GM18507 (cell line): ENCODE results near the gene FPR2.

Source experiments
- DNase-seq: peaks from one replicate; pipeline ENCODE4 v3.0.0; 2011; ENCODE audit warnings: low read depth; ENCODE audit not compliant: insufficient read length; ENCODE audit errors: extremely low spot score
- FAIRE-seq: peaks from 2 replicates; lab custom pipeline; 2011; peaks lifted over from hg19 to GRCh38; lab: Jason Lieb, UNC

FPR2 gene

DNA sequence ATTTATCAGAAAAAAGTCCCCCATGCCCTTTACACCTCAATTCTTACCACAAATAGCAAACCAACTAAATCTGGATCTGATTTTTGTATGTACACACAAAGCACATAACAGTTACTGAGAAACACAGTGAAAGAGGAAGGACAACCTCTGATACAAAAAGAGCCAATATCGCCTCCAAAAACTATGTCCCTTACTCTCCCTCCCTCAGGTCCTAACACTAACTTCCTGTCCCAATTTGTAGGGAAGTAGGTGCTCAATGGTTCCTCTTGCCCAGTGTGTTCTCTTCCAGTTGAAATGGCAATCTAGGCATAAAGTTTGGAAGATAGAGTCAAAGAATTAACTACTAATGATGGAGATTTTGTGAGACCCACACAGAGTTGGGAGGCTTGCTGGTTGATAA lies 18.2 kb downstream of the FPR2 start:
- DNase-seq, result no peak
- peak; percentile 57 for FAIRE-seq

DNA sequence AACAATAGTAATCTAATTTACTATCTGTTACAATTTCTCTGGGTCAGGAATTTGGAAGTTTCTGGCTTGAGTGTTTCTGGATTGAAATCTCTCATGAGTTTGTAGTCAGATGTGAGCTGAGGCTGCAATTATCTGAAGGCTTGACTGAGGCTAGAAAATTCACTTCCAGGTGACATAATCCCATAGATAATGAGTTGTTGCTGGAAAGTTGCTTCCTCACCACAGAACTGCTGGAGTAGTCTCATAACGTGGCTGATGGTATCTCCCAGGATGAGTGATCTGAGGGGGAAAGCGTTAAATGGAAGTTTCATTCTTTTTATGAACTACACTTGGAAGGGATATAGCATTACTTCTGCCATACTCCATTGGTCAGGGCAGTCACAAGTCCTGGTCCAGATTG lies 18.7 kb downstream of the FPR2 start:
- DNase-seq (no peak), FAIRE-seq (no peak)

DNA sequence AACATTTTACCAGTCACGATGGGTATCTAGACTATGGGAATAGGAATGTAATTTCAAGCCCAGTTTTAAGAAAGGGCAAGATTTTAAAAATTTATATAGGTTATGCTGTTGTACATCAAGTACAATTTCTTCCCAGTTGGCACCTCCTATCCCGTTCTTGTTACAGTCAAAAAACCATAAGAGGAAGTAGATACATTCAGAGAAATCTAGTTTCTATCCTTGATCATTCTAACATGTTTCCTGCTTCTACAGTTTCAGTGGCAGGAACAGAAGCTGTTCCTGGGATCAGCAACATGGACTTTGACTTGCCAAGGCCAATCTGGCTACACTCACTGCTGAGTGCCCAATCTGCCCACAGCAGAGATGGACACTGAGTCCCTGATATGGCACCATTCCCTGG lies 19.3 kb downstream of the FPR2 start:
- no peak for FAIRE-seq

DNA sequence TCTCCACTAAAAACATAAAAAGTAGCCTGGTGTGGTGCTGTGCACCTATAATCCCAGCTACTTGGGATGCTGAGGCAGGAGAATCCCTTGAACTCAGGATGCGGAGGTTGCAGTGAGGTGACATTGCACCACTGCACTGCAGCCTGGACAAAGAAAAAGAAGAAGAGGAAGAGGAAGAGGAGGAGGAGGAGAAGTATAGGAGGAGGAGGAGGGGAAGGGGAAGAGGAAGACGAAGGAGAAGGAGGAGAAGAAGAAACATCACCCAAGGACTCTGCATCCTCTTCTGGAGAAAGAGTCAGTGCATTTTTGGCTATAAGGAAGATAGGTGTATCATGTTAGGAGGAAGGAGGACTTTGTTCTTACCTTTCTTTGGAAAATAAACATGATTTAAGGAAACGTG lies 21.0 kb downstream of the FPR2 start:
- no peak for FAIRE-seq
- DNase-seq, result no peak

More for the DNA sequence above, 19.3 kb downstream of the FPR2 start:
- no peak for DNase-seq

DNA sequence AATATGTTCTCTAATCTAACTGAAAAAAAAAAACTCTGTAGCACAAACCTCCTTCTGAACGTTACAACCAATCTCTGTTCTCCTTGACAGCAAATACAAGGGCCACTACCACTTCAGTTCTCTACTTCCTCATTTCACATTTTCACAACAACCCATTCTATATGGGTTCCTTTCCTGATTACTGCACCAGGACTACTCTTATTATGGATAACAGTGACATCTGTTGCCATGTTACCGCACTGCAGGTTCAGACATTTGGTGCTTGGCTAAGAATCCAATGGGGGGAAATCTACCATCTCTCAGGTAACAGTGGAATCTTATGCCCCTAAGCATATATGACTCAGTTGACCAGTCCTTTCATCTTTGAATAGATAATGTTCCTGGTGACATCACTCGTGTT lies 22.4 kb downstream of the FPR2 start:
- no peak for FAIRE-seq
- DNase-seq, result no peak

DNA sequence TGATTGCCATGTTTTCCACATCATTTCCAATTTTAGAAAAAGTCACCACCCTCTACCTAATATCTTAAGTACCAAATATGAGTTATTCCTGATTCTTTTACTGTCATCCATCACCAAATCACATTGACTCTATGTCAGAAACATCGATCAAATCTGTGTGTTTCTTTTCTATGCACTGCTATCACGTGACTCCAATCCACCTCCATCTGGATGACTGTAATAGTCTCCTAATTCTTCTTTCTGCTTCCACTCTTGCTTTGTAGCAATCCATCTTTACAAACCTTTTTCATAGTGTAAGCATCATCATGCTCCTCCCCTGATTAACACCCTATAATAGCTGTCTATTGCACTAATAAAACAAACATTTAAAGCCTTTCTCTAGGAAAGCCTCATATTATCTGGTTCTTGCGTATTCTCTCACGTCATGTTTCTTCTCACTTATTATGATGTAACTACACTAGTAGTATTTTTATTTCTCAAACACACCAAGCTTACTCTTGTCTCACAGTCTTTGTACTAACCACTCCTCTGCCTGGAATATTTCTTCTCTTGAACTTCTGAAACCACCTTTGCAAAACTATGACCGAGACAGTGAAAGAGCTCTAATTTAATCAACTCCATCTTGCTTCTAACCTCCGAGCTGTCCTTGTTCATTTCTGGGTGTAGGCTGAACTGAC lies 23.3 kb downstream of the FPR2 start:
- FAIRE-seq (no peak), DNase-seq (no peak)

DNA sequence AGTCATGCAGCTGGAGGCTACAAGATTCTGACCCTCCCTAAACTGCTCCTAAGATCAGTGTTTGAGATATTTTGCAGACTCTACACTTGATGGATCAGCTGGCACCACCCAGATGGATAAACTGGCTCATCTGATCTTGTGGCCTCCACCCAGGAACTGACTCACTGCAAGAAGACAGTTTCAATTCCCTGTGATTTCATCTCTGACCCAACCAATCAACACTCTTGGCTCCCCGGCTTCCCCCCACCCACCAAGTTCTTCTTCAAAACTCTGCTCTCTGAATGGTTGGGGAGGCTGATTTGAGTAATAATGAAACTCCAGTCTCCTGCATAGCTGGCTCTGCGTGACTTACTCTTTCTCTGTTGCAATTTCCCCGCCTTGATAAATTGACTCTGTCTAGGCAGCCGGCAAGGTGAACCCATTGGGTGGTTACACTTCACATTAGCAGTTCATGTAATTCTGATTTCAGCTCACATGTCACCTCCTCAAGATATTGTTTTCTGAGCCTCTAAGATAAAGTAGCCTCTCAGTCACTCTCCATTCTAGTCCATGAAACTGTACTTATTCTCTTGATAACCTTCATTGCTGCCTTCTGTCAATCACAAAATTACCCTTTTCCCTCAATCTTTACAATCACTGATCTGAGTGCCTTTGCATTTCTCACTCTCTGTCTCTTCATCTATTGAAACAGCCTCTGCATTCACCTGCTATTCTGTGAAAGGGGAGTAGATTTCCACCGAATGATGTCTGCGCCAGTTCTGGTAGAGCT lies 24.1 kb downstream of the FPR2 start:
- no peak for FAIRE-seq
- DNase-seq, result no peak

DNA sequence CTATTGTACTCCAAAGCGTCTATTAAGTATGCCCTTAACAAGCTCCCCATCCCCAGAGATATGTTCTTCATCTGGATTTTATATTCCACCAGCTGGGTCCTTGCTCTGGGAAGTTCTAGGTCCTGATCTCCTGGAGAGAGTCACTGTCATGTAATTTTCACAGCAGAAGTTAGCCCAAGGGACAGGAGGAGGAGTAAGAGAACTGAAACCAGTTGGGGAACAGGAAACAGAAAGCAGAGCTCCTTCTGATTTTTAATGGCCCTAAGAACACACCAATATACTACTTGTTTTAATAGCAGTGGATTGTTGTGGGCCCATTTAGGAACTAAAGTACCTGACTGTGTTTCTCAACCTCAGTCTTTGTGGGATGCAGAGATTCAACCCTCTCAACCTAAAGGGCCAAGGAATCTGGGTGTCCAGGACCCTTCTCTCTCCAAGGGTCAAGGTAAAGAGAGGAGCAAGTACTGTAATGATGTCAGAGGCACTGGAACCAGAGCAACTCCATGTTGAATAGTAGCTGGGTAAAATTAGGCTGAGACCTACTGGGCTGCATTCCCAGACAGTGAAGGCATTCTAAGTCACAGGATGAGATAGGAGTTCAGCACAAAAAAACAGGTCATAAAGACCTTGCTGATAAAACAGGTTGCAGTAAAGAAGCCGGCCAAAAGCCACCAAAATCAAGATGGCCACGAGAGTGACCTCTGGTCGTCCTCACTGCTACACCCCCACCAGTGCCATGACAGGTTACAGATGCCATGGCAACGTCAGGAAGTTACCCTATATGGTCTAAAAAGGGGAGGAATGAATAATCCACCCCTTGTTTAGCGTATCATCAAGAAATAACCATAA lies 25.9 kb downstream of the FPR2 start:
- DNase-seq (no peak), FAIRE-seq (no peak)

DNA sequence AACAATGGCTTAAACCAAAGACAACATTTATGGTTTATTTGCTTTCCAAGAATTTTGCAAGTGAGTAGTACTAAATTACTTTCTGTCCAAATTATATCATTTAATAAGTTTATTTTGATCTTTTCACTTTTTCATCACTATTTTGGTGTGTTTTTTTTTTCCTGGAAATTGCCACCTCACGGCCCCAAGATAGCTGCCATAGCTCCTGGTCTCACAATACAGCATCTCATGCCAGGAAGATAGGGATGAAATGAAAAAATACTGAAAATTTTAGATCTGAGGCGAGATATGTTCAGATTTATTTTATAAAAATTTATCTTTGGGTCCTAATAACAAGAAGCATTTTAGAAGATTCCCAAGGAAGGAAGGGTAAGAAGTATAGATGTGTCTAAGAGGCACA lies 27.0 kb downstream of the FPR2 start:
- FAIRE-seq (no peak), DNase-seq (no peak)

DNA sequence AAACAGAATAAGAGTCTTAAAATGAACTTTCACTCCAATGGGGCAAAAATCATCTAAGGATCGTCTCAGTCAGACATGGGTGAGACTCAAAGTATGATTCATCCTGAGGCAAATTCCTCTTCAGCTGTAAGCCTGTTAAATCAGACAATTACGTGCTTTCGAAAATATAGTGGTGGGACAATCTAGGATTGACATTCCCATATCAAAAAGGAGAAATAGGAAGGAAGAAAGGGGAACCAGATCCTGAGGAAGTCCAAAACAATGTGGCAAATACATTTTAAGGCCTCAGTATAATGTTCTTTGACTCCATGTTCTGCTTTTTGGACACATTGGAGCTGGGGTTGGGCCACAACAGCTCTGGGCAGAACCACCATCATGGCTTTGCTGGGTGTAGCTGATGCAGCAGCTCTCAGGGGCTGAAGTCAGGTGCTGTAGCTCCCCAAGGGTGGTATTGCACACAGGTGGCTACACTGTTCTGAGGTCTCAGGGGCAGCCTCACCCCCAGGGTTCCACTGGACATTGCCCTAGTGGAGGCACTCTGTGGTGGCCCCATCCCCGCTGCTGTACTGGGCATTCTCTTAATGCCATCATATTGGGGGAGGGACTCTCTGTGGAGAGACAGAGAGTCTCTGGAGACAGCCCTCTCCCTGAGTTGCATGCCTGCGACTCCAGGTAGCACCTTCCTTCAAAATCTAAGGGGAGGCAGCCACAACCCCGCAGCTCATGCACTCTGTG lies 28.2 kb downstream of the FPR2 start:
- FAIRE-seq, result no peak
- no peak for DNase-seq

DNA sequence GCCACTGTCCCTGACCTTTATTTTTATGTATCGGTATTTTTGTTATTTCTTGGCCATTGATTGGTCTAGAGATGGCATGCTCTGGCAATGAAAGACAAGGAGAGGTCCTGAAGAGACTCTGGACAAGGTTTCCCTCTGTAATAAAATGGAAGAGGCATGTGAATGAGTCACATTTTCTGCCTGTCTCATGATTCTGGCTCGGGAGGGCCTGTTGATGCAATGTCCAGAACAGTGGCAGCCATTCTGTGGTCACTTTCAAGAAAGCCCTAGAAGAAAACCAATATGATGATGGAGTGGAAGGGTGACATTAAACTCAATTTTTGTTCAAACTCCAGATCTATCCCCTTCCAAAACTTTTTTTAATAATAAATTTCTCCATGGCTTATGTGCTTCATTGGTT lies 32.0 kb downstream of the FPR2 start:
- DNase-seq (no peak), FAIRE-seq (no peak)

DNA sequence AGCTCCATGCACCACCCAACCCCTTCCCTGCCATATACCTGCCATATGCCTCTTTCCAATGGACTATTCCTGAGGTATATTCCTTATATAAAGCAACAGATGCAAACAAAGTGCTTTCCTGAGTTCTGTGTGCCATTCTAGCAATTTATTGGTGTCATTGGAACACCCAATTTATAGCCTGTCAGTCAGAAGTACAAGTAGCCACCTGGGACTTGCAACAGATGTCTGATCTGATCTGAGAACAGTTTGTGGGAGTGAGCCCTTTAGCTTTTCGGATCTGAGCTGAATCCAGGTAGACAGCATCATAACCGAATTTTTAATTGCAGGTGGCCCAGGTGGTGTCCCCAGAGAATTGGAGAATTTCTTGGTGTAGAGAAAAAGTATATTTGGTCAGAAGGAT lies 33.0 kb downstream of the FPR2 start:
- DNase-seq (no peak), FAIRE-seq (no peak)

DNA sequence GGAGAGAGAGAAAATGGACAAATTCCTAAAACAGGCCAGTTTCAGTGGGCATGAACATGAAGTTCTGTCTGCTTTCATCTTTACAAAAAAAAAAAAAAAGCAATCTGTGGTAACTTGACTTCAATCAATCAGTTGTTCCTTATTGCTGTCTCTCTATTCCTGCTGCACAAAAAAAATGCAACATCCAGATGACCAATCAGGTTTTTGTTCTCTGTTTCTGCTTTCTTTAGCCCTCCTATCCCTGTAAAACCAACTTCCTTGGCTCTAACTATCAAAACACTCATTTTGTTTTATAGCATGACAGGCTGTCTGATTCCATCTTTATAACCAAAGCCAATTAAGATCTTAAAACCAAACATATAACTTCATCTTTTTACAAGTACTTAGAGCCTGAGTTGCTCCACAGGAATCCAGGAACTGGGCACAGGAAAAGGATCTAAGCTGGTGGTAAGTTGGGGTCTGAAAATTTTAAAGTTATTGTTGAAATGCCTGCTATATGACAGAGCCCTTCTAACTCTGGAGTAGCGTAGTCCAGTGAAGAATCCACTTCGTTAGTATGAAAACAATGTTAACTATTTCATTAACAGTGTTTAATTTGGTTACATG lies 34.0 kb downstream of the FPR2 start, which contains the start of gene FPR3:
TSS of gene FPR3 (plus strand) at position 273 of the 606 bp plus-strand sequence. CDS start 28,592 bp downstream, outside the sequence.
- FAIRE-seq, result no peak
- no peak for DNase-seq

DNA sequence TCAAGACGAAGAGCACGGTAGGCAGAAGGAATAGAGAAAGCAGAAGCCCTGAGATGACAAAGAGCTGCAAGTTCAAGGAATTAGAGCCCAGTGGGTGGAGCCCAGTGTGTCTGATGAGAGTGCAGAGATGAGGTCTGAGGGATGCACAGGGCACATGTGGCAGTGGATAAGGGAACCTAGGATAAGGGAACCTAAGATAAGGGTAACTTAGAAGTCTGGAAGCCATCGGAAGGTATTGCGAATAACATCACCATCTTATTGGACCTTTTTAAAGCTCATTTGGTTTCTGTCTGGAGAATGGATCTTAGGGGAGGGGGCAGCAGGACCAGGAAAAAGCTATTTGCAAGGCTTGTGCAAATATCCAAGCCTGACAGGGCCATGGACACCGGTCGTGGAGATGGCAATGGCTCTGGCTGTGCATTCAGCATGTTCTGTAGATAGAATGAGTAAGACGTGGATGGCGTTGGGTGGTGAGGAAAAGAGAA lies 35.3 kb downstream of the FPR2 start:
- DNase-seq, result no peak
- no peak for FAIRE-seq

DNA sequence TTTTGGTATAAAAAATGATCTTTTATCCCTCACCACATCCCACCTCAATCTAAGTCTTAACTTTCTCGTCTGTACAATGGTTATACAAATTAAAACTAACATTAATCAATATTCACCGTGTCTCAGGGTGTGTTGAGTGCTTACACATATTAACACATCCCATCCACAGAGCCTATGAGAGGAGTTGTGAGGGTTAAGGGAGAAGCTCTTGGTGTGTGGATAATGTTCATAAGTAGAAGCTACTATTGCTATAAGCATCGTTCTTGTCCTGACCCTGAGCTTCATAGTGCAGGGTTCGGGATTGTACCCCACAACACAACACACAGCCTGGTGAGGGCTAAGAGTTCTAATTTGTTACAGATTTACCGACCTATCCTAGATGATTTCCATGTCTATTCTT lies 36.5 kb downstream of the FPR2 start:
- FAIRE-seq (no peak), DNase-seq (no peak)

DNA sequence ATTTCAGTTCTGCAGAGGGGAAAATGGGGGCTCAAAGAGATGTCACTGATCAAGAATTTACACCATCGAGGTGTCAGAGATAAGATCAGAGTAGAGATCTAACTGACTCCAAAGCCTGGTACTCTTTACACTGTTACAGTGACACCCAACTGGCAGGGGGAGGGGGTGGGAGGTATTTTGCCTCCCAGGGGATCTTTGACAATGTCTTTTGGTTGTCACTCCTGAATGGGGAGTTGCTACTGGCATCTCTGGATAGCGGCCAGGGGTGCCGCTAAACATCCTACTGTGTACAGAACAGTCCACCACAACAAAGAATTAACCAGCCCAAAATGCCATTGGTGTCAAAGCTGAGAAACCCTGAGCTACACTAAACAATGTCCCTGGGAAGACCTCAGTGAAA lies 37.1 kb downstream of the FPR2 start:
- FAIRE-seq (no peak), DNase-seq (no peak)

DNA sequence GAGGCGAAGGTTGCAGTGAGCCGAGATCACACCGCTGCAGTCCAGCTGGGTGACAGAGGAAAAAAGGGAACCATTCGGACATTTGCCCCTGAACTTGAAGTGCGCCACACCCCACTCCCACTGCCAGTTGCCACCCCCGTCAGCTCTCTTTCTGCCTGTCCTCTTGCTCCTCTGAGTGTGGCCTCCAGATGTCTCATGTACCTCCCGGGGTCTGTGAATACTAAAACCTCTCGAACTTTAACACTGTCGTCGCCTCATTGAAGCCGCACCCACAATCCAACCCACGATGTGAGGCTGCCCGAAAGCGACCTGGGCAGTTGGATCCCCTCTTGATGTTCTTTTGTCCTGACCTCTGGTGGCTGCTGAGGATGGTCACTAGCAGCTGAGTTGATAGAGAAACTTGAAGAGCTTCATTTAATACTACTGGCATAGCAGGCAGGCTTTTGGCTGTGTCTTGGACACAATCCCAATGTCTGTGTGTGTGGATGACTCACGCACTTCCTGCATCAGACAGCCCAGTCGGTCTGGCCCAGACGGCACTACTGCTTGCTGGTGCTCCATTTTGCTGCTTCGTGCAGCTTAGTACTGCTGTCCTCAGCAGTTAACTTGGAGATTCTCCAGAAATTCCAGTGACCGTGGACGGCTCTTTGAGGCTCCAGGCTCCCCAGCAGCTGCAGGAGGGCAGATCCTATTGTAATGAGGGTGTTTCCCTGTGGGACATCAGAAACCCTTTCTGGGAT lies 38.2 kb downstream of the FPR2 start:
- DNase-seq, result no peak
- no peak for FAIRE-seq

DNA sequence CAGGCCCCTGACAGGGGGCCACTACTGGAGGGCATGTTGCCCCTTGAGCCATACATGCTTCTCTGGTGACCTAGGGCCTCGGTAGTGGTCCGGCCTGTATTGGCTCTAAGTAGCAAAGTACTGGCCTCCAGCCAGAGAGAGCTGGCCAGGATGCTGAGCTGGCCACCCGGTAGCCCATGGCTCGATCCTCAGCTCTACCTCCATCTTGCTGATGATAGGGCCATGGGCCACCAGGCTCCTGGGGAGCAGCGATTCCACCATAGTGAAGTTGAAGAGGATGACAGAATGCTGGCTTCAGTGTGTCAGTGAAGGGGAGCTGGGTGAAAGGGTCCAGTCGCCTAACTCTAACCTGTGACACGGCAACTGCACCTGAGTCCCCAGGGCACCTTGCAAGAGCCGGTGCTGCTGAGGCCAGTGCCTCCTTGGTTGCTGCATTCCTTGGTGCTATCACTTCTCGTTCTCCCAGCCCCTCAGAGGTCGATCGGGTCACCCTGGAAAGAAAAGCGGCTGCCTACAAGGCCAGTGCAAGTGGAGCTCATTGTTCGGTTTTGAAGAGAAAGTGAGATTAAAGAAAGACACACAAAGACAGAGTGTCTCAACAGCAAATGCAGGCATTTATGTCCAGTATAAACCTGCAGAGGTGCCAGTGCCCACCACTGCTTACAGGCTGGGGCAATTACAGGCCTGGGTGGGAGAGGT lies 38.9 kb downstream of the FPR2 start:
- DNase-seq (no peak), FAIRE-seq (no peak)
